BJ (cell line): ENCODE data around the gene TM4SF5. TPM values are rescaled to one million over a fixed set of nuclear protein-coding genes. Genes with fewer than 3 reads are reported as not detected.

Source experiments
- CTCF ChIA-PET: fragments of 350-600 bp; formaldehyde crosslinking; extraction: SDS; loops from one replicate; lab custom pipeline; 2021; ENCODE audit warnings: antibody characterized with exemption, inconsistent platforms; lab: Yijun Ruan, JAX
- POLR2A ChIA-PET: fragments of 300-600 bp; sonication (Branson Sonifier 250); formaldehyde crosslinking; extraction: SDS; loops from one replicate; lab custom pipeline; 2021; ENCODE audit warnings: antibody characterized with exemption; lab: Charles Lee
- DNase-seq: peaks from one replicate; pipeline ENCODE4 v3.0.0-alpha.2; 2011; ENCODE audit warnings: low read depth
- H3K27me3 ChIP-seq: 2 replicates; pipeline ENCODE4 v1.6.0; 2011; ENCODE audit warnings: low read length; ENCODE audit not compliant: control insufficient read depth, insufficient read depth
- H3K36me3 ChIP-seq: 2 replicates; pipeline ENCODE4 v1.5.1; 2011; ENCODE audit warnings: low read length; ENCODE audit not compliant: control insufficient read depth, insufficient read depth
- H3K4me3 ChIP-seq: 2 replicates; pipeline ENCODE4 v1.5.1; 2011; ENCODE audit warnings: low read depth, mild to moderate bottlenecking, control low read depth, low read length
- polyA plus RNA-seq: library from polyadenylated mRNA; depleted of rRNA; stranded (reverse); fragments of >200 nt; gene quantifications from 2 replicates; pipeline ENCODE4 v1.2.3, GENCODE V29; 2011
- TF ChIP-seq, protein P1 (sequence below): IDR thresholded peaks from 2 replicates; pipeline ENCODE4 v1.5.1; 2011; ENCODE audit warnings: low read depth, mild to moderate bottlenecking, control low read depth, inconsistent platforms, low read length, moderate library complexity; ENCODE audit not compliant: insufficient read depth

Gene TM4SF5
- polyA plus RNA-seq, 1 experiment: not detected

DNA sequence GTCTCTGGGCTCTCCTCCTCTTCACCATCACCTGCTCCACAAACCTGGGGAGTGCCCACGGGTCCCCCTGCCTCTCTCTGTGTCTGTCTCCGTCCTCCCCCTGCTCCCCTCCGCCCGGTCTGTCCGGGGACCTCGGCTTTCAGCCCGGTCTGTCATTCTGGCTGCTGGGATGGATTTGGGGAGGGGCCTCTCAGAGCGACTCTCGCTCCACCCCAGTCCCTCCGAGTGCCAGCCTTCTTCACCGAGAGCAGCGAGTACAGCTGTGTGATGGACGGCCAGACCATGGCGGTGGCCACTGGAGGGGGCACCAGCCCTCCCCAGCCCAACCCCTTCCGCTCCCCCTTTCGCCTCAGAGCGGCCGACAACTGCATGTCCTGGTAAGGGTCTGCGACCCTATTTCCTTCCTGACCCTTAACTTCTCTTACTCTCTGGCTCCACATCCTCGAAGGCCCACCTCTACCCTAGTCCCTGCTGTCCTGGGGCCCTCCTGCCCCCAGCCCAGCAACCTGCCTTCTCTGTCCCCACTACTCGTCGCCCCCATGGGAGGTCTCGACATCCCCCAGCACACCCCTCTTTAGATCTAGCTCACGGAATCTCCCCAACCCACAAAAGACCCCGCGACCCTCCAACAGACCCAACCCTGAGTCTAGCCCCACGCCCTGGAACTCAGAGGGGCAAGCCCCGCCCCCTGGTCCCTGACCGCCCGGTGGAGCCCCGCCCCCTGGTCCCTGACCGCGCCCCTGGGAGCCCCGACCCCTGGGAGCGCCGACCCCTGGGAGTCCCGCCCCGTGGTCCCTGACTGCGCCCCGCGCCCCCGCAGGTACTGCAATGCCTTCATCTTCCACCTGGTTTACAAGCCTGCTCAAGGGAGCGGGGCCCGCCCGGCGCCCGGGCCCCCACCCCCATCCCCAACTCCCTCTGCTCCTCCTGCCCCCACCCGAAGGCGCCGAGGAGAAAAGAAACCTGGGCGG is 26.4 kb upstream of the TM4SF5 start:
- Histone ChIP-seq H3K36me3 (no peaks in the 10 kb centered on the region), H3K4me3 (no peak overlapping the region), H3K27me3 (peaks cover 20% of the 10 kb centered on the region)
- TF ChIP-seq, protein P1, sequence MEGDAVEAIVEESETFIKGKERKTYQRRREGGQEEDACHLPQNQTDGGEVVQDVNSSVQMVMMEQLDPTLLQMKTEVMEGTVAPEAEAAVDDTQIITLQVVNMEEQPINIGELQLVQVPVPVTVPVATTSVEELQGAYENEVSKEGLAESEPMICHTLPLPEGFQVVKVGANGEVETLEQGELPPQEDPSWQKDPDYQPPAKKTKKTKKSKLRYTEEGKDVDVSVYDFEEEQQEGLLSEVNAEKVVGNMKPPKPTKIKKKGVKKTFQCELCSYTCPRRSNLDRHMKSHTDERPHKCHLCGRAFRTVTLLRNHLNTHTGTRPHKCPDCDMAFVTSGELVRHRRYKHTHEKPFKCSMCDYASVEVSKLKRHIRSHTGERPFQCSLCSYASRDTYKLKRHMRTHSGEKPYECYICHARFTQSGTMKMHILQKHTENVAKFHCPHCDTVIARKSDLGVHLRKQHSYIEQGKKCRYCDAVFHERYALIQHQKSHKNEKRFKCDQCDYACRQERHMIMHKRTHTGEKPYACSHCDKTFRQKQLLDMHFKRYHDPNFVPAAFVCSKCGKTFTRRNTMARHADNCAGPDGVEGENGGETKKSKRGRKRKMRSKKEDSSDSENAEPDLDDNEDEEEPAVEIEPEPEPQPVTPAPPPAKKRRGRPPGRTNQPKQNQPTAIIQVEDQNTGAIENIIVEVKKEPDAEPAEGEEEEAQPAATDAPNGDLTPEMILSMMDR: no peak; the same call in 1 of the 2 replicates
- no peak for DNase-seq
- ChIA-PET POLR2A (no interaction called here), CTCF (interaction anchor here (1.5 kb wide), 1 partner anchor 41 kb away, joined by 3 read pairs; the partner anchor contains the start of gene VMO1)

DNA sequence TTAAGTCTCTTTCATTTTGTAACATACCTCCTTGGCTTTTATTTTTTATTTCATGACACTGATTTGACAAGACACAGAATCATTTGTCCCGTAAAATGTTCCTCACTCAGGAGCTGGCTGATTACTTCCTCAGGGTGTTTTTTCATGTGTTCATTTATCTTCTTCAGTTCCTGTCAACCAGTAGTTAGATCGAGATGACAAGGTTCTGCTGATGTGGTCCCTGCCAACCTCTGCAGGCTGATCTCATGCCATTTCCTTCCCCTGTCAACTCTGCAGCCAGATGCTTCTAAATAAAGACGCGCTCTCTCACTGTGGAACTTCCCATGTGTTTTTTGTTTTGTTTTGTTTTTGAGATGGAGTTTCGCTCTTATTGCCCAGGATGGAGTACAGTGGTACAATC is 23.8 kb upstream of the TM4SF5 start:
- ChIA-PET POLR2A (no interaction called here), CTCF (interaction anchor here (0.8 to 2.1 kb wide), 2 partner anchors 42 to 161 kb away, joined by 3 to 4 read pairs; no protein-coding TSS in a partner anchor)
- H3K36me3 ChIP-seq: no peaks in the 10 kb centered on the region
- TF ChIP-seq, protein P1: no peak
- no peak for DNase-seq
- no peak overlapping the region for H3K4me3 ChIP-seq
- peaks cover 17% of the 10 kb centered on the region for H3K27me3 ChIP-seq

DNA sequence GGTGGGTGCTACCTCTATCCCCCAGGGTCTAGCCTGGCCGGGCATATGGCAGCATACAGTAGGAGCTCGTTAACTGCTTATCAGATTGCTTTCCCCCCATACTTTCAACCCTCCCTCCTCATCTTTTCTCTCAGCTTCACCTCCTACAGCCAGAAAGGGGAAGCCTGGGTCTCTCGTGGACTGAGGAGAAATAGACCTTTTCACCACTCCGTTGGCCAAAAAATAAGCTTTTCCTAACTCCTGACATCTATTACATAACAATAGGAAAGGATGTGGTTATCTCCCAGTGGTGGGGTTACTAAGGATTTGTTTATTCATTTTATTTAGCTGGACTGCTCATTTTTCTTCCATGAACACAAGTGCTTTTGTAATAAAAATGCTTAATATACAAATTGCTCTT is 23.0 kb upstream of the TM4SF5 start:
- ChIA-PET POLR2A (no interaction called here), CTCF (interaction anchor here (2.1 kb wide), 1 partner anchor 42 kb away, joined by 4 read pairs; no protein-coding TSS in a partner anchor)
- Histone ChIP-seq H3K4me3 (no peak overlapping the region), H3K27me3 (peaks cover 17% of the 10 kb centered on the region), H3K36me3 (no peaks in the 10 kb centered on the region)
- no peak for DNase-seq
- TF ChIP-seq, protein P1: no peak

DNA sequence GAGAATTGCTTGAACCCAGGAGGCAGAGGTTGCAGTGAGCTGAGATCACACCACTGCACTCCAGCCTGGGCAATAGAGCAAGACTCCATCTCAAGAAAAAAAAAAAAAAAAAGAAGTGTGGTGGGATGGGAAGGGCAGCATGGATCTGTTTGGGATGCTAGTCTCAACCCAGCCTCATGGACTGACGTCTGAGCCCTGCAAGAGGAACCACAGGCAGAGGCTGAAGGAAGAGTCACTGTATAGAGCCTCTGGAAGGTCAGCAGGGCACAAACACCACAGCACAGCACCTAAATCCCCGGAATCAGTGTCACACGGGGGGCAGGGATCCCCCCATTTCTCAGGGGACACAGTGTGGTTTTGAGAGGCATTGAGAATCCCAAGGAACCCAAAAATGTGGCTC is 21.1 kb upstream of the TM4SF5 start:
- H3K36me3 ChIP-seq: no peaks in the 10 kb centered on the region
- CTCF ChIA-PET: no interaction called here
- DNase-seq: no peak
- H3K4me3 ChIP-seq: no peak overlapping the region
- TF ChIP-seq, protein P1: no peak
- POLR2A ChIA-PET: no interaction called here
- H3K27me3 ChIP-seq: peaks cover 13% of the 10 kb centered on the region

DNA sequence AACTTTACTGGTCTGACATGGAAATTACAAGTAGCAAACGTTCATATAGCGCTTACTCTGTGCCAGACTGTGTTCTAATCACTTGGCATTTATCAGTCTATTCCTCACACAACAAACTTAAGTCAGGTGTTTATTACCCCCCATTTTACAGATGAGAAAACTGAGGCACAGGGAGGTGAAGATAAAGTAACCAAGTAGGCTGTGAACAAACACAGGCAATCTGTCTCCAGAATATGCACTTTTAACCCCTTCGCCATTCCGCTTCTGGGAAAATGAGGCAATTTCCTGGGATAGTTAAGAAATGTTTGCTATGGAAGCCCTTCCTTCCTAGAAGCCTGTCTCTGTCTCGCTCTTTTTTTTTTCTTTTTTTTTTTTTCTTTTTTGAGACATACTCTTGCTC is 19.8 kb upstream of the TM4SF5 start:
- Histone ChIP-seq H3K27me3 (peaks cover 14% of the 10 kb centered on the region), H3K36me3 (no peaks in the 10 kb centered on the region), H3K4me3 (no peak overlapping the region)
- TF ChIP-seq, protein P1: no peak
- ChIA-PET POLR2A (no interaction called here), CTCF (interaction anchor here (0.6 kb wide), 1 partner anchor 1722 kb away, joined by 3 read pairs; no protein-coding TSS in a partner anchor)
- no peak for DNase-seq
